Prostate gland (tissue), 2 donors: ENCODE data around the gene NEDD4L.

Source experiments
- CTCF ChIP-seq, 4 experiments: fragments of 200-600 bp in 2 of 4; fragments of 450-650 bp in 2 of 4; sonication (generic) in 2 of 4; IDR thresholded peaks; 1 replicate in 3 of 4; 2 replicates in 1 of 4; pipeline ENCODE4 v1.5.1; 2016 to 2019; ENCODE audit warnings: antibody characterized with exemption in 4 of 4, mild to moderate bottlenecking in 2 of 4, moderate library complexity in 2 of 4
- POLR2A ChIP-seq: fragments of 450-650 bp; IDR thresholded peaks from one replicate; pipeline ENCODE4 v1.6.1; 2016; ENCODE audit warnings: antibody characterized with exemption, mild to moderate bottlenecking

GRCh38 chr18:58116818-58117217, 72.8 kb downstream of the NEDD4L start:
- TF ChIP-seq CTCF (IDR thresholded peaks at IDR 0.05) (no peak), POLR2A (no peak)
